SK-N-SH treated with all-trans-retinoic acid at 6 μM for 48 hours (cell line): ENCODE results near the gene PRPF8.

ENCODE experiments used
- BACH2 ChIP-seq: fragments of 250-450 bp; sonication (Bioruptor Pico); IDR thresholded peaks from 2 replicates; pipeline ENCODE4 v1.9.0; 2021; ENCODE audit warnings: mild to moderate bottlenecking, borderline replicate concordance
- CREB5 ChIP-seq: fragments of 250-450 bp; sonication (Bioruptor Pico); IDR thresholded peaks from 2 replicates; pipeline ENCODE4 v1.5.1; 2020; ENCODE audit warnings: low read depth, mild to moderate bottlenecking, moderate library complexity
- CSDC2 ChIP-seq: fragments of 250-450 bp; sonication (Bioruptor Pico); IDR thresholded peaks from 2 replicates; pipeline ENCODE4 v1.5.0; 2020; ENCODE audit warnings: mild to moderate bottlenecking, moderate library complexity
- ISL1 ChIP-seq: fragments of 250-450 bp; sonication (Bioruptor Pico); IDR thresholded peaks from 2 replicates; pipeline ENCODE4 v2.1.2; 2022; ENCODE audit warnings: mild to moderate bottlenecking, moderate library complexity
- PATZ1 ChIP-seq: fragments of 250-450 bp; sonication (Bioruptor Pico); IDR thresholded peaks from 2 replicates; pipeline ENCODE4 v1.8.0; 2020; ENCODE audit warnings: mild to moderate bottlenecking, moderate library complexity, borderline replicate concordance
- PPARA ChIP-seq: fragments of 250-450 bp; sonication (Bioruptor Pico); IDR thresholded peaks from 2 replicates; pipeline ENCODE4 v1.5.0; 2020; ENCODE audit warnings: mild to moderate bottlenecking, borderline replicate concordance
- RARB ChIP-seq: fragments of 250-450 bp; sonication (Bioruptor Pico); IDR thresholded peaks from 2 replicates; pipeline ENCODE4 v1.8.0; 2021; ENCODE audit warnings: mild to moderate bottlenecking, moderate library complexity
- SNAI2 ChIP-seq: fragments of 250-450 bp; sonication (Bioruptor Pico); IDR thresholded peaks from 2 replicates; pipeline ENCODE4 v1.5.0; 2020; ENCODE audit warnings: mild to moderate bottlenecking, moderate library complexity
- TCF4 ChIP-seq: fragments of 250-450 bp; sonication (Bioruptor Pico); IDR thresholded peaks from 2 replicates; pipeline ENCODE4 v1.8.0; 2021; ENCODE audit warnings: mild to moderate bottlenecking, moderate library complexity, borderline replicate concordance
- ZFP30 ChIP-seq: fragments of 450-650 bp; formaldehyde crosslinking; IDR thresholded peaks from 2 replicates; pipeline ENCODE4 v1.5.0; 2022; ENCODE audit warnings: mild to moderate bottlenecking, moderate library complexity

GRCh38 chr17:1731194-1731506 is 46.5 kb upstream of the PRPF8 start:
- TF ChIP-seq BACH2 (no peak), RARB (CRISPR knock-in tag) (no peak), CREB5 (CRISPR knock-in tag) (no peak), PATZ1 (CRISPR knock-in tag) (no peak), ZFP30 (CRISPR knock-in tag) (no peak), TCF4 (no peak), PPARA (CRISPR knock-in tag) (no peak), ISL1 (CRISPR knock-in tag) (no peak), CSDC2 (CRISPR knock-in tag) (no peak), SNAI2 (CRISPR knock-in tag) (no peak)
